Measurements from ENCODE around the gene ACACB. TPM values are rescaled to one million over a fixed set of nuclear protein-coding genes. Genes with fewer than 3 reads are reported as not detected.
A peak's percentile ranks its signal among the peaks of the same experiment; 100 is the strongest.

Gene ACACB
- polyA plus RNA-seq, 2 of the 4 experiments (the other 2 are of a cell fraction): 6.8 to 7.6 TPM

GRCh38 chr12:109264095-109264942 is 147.9 kb downstream of the ACACB start:
- TF ChIP-seq RAD21 (conservative IDR thresholded peaks at IDR 0.05 in 1 of 2, IDR thresholded peaks at IDR 0.05 in 1 of 2) (peak; percentile 72 to 74), SMC3 (IDR thresholded peaks at IDR 0.05) (peak; percentile 79), HOXA7 (CRISPR knock-in tag; IDR thresholded peaks at IDR 0.05) (no peak), CTCF (IDR thresholded peaks at IDR 0.05) (peak; percentile 69)
- no peaks in the 10 kb centered on the region for H3K9me3 ChIP-seq
- H3K27ac ChIP-seq: no peak overlapping the region
- ATAC-seq (peak; percentile 80 to 94; a peak in 5 of 6 replicates), DNase-seq (ENCODE audit: low read depth in 1 of 2, low spot score in 1 of 2) (peak; percentile 78 to 86), FAIRE-seq (no peak)
- H3K4me2 ChIP-seq: no peak overlapping the region
- 52% methylated on average over 21 of the region's 23 CpGs for WGBS (ENCODE audit: missing lambda C conversion rate)
- ChIA-PET CTCF (interaction anchor here (0.6 to 3.2 kb wide), 30 partner anchors 9 to 191 kb away, joined by 3 to 36 read pairs (median 4); no protein-coding TSS in a partner anchor), POLR2A (no interaction called here)
- H3K4me1 ChIP-seq: no peaks in the 10 kb centered on the region
- no peak overlapping the region for H3K4me3 ChIP-seq

- FAIRE-seq (no peak), DNase-seq (ENCODE audit: low read depth in 1 of 2, low spot score in 1 of 2) (no peak), ATAC-seq (no peak)
- Histone ChIP-seq H3K4me2 (no peak overlapping the region), H3K4me3 (no peak overlapping the region), H3K4me1 (no peaks in the 10 kb centered on the region), H3K9me3 (peaks cover under 1% of the 10 kb centered on the region; the same call in 1 of the 3 replicates), H3K27ac (no peak overlapping the region)
- no peak for TF ChIP-seq SREBF2 (IDR thresholded peaks at IDR 0.05)
- no peak for TF ChIP-seq MAFK (IDR thresholded peaks at IDR 0.05; ENCODE audit: partially characterized antibody)
- no peak for TF ChIP-seq POLR2A (IDR thresholded peaks at IDR 0.05; ENCODE audit: low read length)
- no peak for TF ChIP-seq ZFP36 (IDR thresholded peaks at IDR 0.05; ENCODE audit: borderline replicate concordance, partially characterized antibody)
- no peak for TF ChIP-seq ZNF302 (CRISPR knock-in tag; IDR thresholded peaks at IDR 0.05)
- TF ChIP-seq USF2 (IDR thresholded peaks at IDR 0.05): no peak
- no peak for TF ChIP-seq NPAS2 (CRISPR knock-in tag; IDR thresholded peaks at IDR 0.05; ENCODE audit: borderline replicate concordance)
- no peak for TF ChIP-seq EHMT2 (IDR thresholded peaks at IDR 0.05; ENCODE audit: low read depth)
- no peak for TF ChIP-seq KDM5A (IDR thresholded peaks at IDR 0.05)
- ChIA-PET POLR2A (no interaction called here), CTCF (interaction anchor here (0.9 to 3.2 kb wide), 8 partner anchors 12 to 191 kb away, joined by 3 to 36 read pairs (median 9); no protein-coding TSS in a partner anchor)
- 96% methylated on average over 26 of the region's 27 CpGs for WGBS (ENCODE audit: missing lambda C conversion rate)
Measured at GRCh38 chr12:109264943-109265650, 148.7 kb downstream of the ACACB start.

- FAIRE-seq (no peak), DNase-seq (ENCODE audit: low read depth in 1 of 2, low spot score in 1 of 2) (no peak), ATAC-seq (no peak)
- TF ChIP-seq NFE2L2 (conservative IDR thresholded peaks at IDR 0.05; ENCODE audit: low read length) (no peak), CHD4 (IDR thresholded peaks at IDR 0.05; ENCODE audit: borderline replicate concordance) (no peak), EHF (CRISPR knock-in tag; IDR thresholded peaks at IDR 0.05) (no peak), POLR2AphosphoS2 (conservative IDR thresholded peaks at IDR 0.05; ENCODE audit: low read length) (no peak), HOXA7 (CRISPR knock-in tag; IDR thresholded peaks at IDR 0.05) (no peak), EHMT2 (IDR thresholded peaks at IDR 0.05; ENCODE audit: low read depth) (no peak), CEBPB (IDR thresholded peaks at IDR 0.05) (no peak), FOSB (CRISPR knock-in tag; IDR thresholded peaks at IDR 0.05) (no peak), RAD21 (conservative IDR thresholded peaks at IDR 0.05 in 1 of 2, IDR thresholded peaks at IDR 0.05 in 1 of 2) (no peak), CBX2 (IDR thresholded peaks at IDR 0.05; ENCODE audit: borderline replicate concordance, low read depth) (no peak)
- CTCF ChIA-PET: interaction anchor here (0.9 to 3.2 kb wide), 3 partner anchors 11 to 121 kb away, joined by 3 to 23 read pairs (median 3); no protein-coding TSS in a partner anchor
- peaks cover 5% of the 10 kb centered on the region; the same call in 1 of the 3 replicates for H3K9me3 ChIP-seq
- no peak overlapping the region for H3K27ac ChIP-seq
- POLR2A ChIA-PET: no interaction called here
- 86% methylated on average over 16 of the region's 16 CpGs for WGBS (ENCODE audit: missing lambda C conversion rate)
- no peak overlapping the region for H3K4me3 ChIP-seq
- no peak overlapping the region for H3K4me2 ChIP-seq
- H3K4me1 ChIP-seq: no peaks in the 10 kb centered on the region
Measured at GRCh38 chr12:109266106-109266879, 149.9 kb downstream of the ACACB start.
